PC-3 (cell line): ENCODE measurements around the gene PDK4. TPM values are rescaled to one million over a fixed set of nuclear protein-coding genes. Genes with fewer than 3 reads are reported as not detected.

Source experiments
- ATAC-seq: fragments of 200-7000 bp; cut with Tn5 transposase; 2 replicates; pipeline ENCODE4 v1.9.1; 2020; ENCODE audit warnings: mild to moderate bottlenecking, moderate library complexity
- BruUV-seq: library from RNA; stranded (reverse); fragments of 400-500 nt; replicated peaks from 2 replicates; lab custom pipeline; 2021; lab: Mats Ljungman, UMichigan
- CTCF ChIA-PET: fragments of 300-600 bp; sonication (Branson Sonifier 250); formaldehyde crosslinking; loops from one replicate; lab custom pipeline; 2022; ENCODE audit warnings: antibody characterized with exemption; lab: Charles Lee
- POLR2A ChIA-PET: fragments of 300-600 bp; sonication (Branson Sonifier 250); formaldehyde crosslinking; loops from one replicate; lab custom pipeline; 2022; ENCODE audit warnings: antibody characterized with exemption; ENCODE audit not compliant: unreplicated experiment; lab: Charles Lee
- DNase-seq: peaks from one replicate; pipeline ENCODE4 v3.0.0-alpha.2; 2015
- H2AFZ ChIP-seq: fragments of 300-600 bp; sonication (generic); 2 replicates; pipeline ENCODE4 v1.6.0; 2016; ENCODE audit warnings: antibody characterized with exemption, low read length
- H3F3A ChIP-seq: fragments of 300-600 bp; sonication (generic); one replicate; pipeline ENCODE4 v1.6.0; 2017; ENCODE audit warnings: antibody characterized with exemption, low read length, control low read depth, mild to moderate bottlenecking; ENCODE audit not compliant: unreplicated experiment
- H3K27ac ChIP-seq: fragments of 300-600 bp; sonication (generic); 2 replicates; pipeline ENCODE4 v1.5.1; 2016; ENCODE audit warnings: mild to moderate bottlenecking, low read length
- H3K27me3 ChIP-seq: fragments of 300-600 bp; sonication (generic); 2 replicates; pipeline ENCODE4 v1.6.1; 2016; ENCODE audit warnings: low read length, mixed read lengths
- H3K36me3 ChIP-seq: fragments of 300-600 bp; sonication (generic); 2 replicates; pipeline ENCODE4 v1.6.1; 2016; ENCODE audit warnings: low read depth, mixed run types, low read length, mixed read lengths
- H3K4me1 ChIP-seq: fragments of 300-600 bp; sonication (generic); 2 replicates; pipeline ENCODE4 v1.5.1; 2016; ENCODE audit warnings: low read length; ENCODE audit not compliant: insufficient read depth
- H3K4me2 ChIP-seq: fragments of 300-600 bp; sonication (generic); 2 replicates; pipeline ENCODE4 v1.6.0; 2016; ENCODE audit warnings: low read length
- H3K4me3 ChIP-seq: fragments of 300-600 bp; sonication (generic); 2 replicates; pipeline ENCODE4 v1.5.1; 2016; ENCODE audit warnings: mild to moderate bottlenecking, low read length, mixed read lengths
- H3K79me2 ChIP-seq: fragments of 300-600 bp; sonication (generic); 2 replicates; pipeline ENCODE4 v1.6.1; 2017; ENCODE audit warnings: low read length, mixed read lengths
- H3K9ac ChIP-seq: fragments of 300-600 bp; sonication (generic); 2 replicates; pipeline ENCODE4 v1.6.0; 2016; ENCODE audit warnings: mild to moderate bottlenecking, low read length
- H3K9me2 ChIP-seq: fragments of 300-600 bp; sonication (generic); replicated peaks from 2 replicates; pipeline ENCODE4 v1.6.1; 2016; ENCODE audit warnings: mixed run types, low read length, mixed read lengths
- H3K9me3 ChIP-seq: fragments of 300-600 bp; sonication (generic); 2 replicates; pipeline ENCODE4 v1.6.1; 2016; ENCODE audit warnings: low read length, mixed read lengths
- H4K20me1 ChIP-seq: fragments of 300-600 bp; sonication (generic); 2 replicates; pipeline ENCODE4 v1.6.1; 2016; ENCODE audit warnings: low read length, mixed read lengths
- CTCF ChIP-seq: fragments of 300-600 bp; sonication (generic); conservative IDR thresholded peaks from 2 replicates; pipeline ENCODE4 v1.5.1; 2017; ENCODE audit warnings: antibody characterized with exemption, low read depth, mild to moderate bottlenecking, low read length
- EZH2 ChIP-seq: fragments of 300-600 bp; sonication (generic); IDR thresholded peaks from one replicate; pipeline ENCODE4 v1.6.1; 2017; ENCODE audit warnings: antibody characterized with exemption, mild to moderate bottlenecking, low read length; ENCODE audit not compliant: unreplicated experiment
- EZH2phosphoT487 ChIP-seq: fragments of 300-600 bp; sonication (generic); IDR thresholded peaks from 2 replicates; pipeline ENCODE4 v1.6.1; 2018; ENCODE audit warnings: mild to moderate bottlenecking, antibody characterized with exemption, low read length, borderline replicate concordance
- intact Hi-C: fragments of 100-400 bp; cut with micrococcal nuclease; formaldehyde crosslinking; loops from 2 replicates; pipeline ENCODE4 v1.9.0; 2023
- total RNA-seq: library from RNA; depleted of rRNA; stranded (reverse); fragments of >200 nt; gene quantifications from 2 replicates; pipeline ENCODE4 v1.2.3, GENCODE V29; 2014

PDK4 gene
- total RNA-seq, 1 experiment from 2014 or later = 3.2 TPM

GRCh38 chr7:95582578-95583293 is 13.6 kb downstream of the PDK4 start:
- H3K79me2 ChIP-seq = no peaks in the 10 kb centered on the region
- TF ChIP-seq CTCF = no peak
- no peak for TF ChIP-seq EZH2phosphoT487
- TF ChIP-seq EZH2 = no peak
- no peaks in the 10 kb centered on the region for H3K9me3 ChIP-seq
- ATAC-seq (no peak), DNase-seq (no peak)
- no peaks in the 10 kb centered on the region for H3K9me2 ChIP-seq
- no peak overlapping the region for H3K27ac ChIP-seq
- BruUV-seq = no TSS peak
- H3K36me3 ChIP-seq = no peaks in the 10 kb centered on the region
- intact Hi-C loops = no loop called here
- H3K4me3 ChIP-seq = no peak overlapping the region
- no peak overlapping the region for H3K4me2 ChIP-seq
- no peaks in the 10 kb centered on the region for H3F3A ChIP-seq
- no peaks in the 10 kb centered on the region for H4K20me1 ChIP-seq
- H2AFZ ChIP-seq = no peak overlapping the region
- H3K4me1 ChIP-seq = no peaks in the 10 kb centered on the region
- ChIA-PET POLR2A (no interaction called here), CTCF (no interaction called here)
- H3K9ac ChIP-seq = no peak overlapping the region
- no peaks in the 10 kb centered on the region for H3K27me3 ChIP-seq

GRCh38 chr7:95581467-95581866 is 14.8 kb downstream of the PDK4 start:
- POLR2A ChIA-PET = no interaction called here
- no peak overlapping the region for H3K4me2 ChIP-seq
- H3K79me2 ChIP-seq = no peaks in the 10 kb centered on the region
- H3K27ac ChIP-seq = no peak overlapping the region
- H4K20me1 ChIP-seq = no peaks in the 10 kb centered on the region
- H2AFZ ChIP-seq = no peak overlapping the region
- no peak overlapping the region for H3K4me3 ChIP-seq
- peaks cover 6% of the 10 kb centered on the region; the same call in 1 of the 2 replicates for H3K4me1 ChIP-seq
- no peak overlapping the region for H3K9ac ChIP-seq
- ATAC-seq (no peak), DNase-seq (no peak)
- no TSS peak for BruUV-seq
- no peaks in the 10 kb centered on the region for H3K9me3 ChIP-seq
- H3F3A ChIP-seq = no peaks in the 10 kb centered on the region
- TF ChIP-seq EZH2phosphoT487 (no peak), EZH2 (no peak), CTCF (no peak)
- H3K36me3 ChIP-seq = no peaks in the 10 kb centered on the region
- intact Hi-C loops = no loop called here
- CTCF ChIA-PET = no interaction called here
- H3K27me3 ChIP-seq = no peaks in the 10 kb centered on the region
- no peaks in the 10 kb centered on the region for H3K9me2 ChIP-seq

- H3K79me2 ChIP-seq = no peaks in the 10 kb centered on the region
- no peak overlapping the region for H3K4me3 ChIP-seq
- intact Hi-C loops = no loop called here
- H3K27me3 ChIP-seq = no peaks in the 10 kb centered on the region
- H3K36me3 ChIP-seq = no peaks in the 10 kb centered on the region
- H3K27ac ChIP-seq = no peak overlapping the region
- H3K9me2 ChIP-seq = 0 out of 2 replicates have a peak, but pooled peaks cover 2% of the 10 kb centered on the region
- no peak overlapping the region for H3K9ac ChIP-seq
- no peaks in the 10 kb centered on the region for H3K9me3 ChIP-seq
- ChIA-PET CTCF (no interaction called here), POLR2A (no interaction called here)
- DNase-seq (no peak), ATAC-seq (no peak)
- peaks cover 6% of the 10 kb centered on the region; the same call in 1 of the 2 replicates for H3K4me1 ChIP-seq
- H3K4me2 ChIP-seq = no peak overlapping the region
- no peak overlapping the region for H2AFZ ChIP-seq
- H3F3A ChIP-seq = no peaks in the 10 kb centered on the region
- no peaks in the 10 kb centered on the region for H4K20me1 ChIP-seq
- TF ChIP-seq CTCF = no peak
- no peak for TF ChIP-seq EZH2
- TF ChIP-seq EZH2phosphoT487 = no peak
- no TSS peak for BruUV-seq
Measured at GRCh38 chr7:95579318-95579717, 17.0 kb downstream of the PDK4 start.
